Measurements from ENCODE around the gene PALLD.

The PALLD gene

GRCh38 chr4:168871632-168872031 is 374.8 kb downstream of the PALLD start:
- Histone ChIP-seq H3K9ac (ENCODE audit: low read length) (no peak overlapping the region), H3K9me3 (replicated peaks; ENCODE audit: insufficient read depth, low read length) (no peaks in the 10 kb centered on the region), H3K4me2 (ENCODE audit: low read depth, low read length) (no peak overlapping the region), H3K9me2 (replicated peaks; ENCODE audit: insufficient read depth, low read length) (no peaks in the 10 kb centered on the region), H2AFZ (ENCODE audit: low read length) (no peak overlapping the region), H3K79me2 (ENCODE audit: low read length) (no peaks in the 10 kb centered on the region), H3K27ac (ENCODE audit: low read length) (no peak overlapping the region), H3K4me1 (ENCODE audit: low read length) (no peaks in the 10 kb centered on the region), H3K27me3 (replicated peaks; ENCODE audit: insufficient read depth, low read length) (no peaks in the 10 kb centered on the region), H3K36me3 (replicated peaks; ENCODE audit: insufficient read depth, low read length) (no peaks in the 10 kb centered on the region), H3F3A (ENCODE audit: insufficient read depth, low read length) (no peaks in the 10 kb centered on the region), H3K4me3 (ENCODE audit: low read length) (no peak overlapping the region), H4K20me1 (ENCODE audit: insufficient read depth, low read length) (no peaks in the 10 kb centered on the region)
- TF ChIP-seq, protein P1, sequence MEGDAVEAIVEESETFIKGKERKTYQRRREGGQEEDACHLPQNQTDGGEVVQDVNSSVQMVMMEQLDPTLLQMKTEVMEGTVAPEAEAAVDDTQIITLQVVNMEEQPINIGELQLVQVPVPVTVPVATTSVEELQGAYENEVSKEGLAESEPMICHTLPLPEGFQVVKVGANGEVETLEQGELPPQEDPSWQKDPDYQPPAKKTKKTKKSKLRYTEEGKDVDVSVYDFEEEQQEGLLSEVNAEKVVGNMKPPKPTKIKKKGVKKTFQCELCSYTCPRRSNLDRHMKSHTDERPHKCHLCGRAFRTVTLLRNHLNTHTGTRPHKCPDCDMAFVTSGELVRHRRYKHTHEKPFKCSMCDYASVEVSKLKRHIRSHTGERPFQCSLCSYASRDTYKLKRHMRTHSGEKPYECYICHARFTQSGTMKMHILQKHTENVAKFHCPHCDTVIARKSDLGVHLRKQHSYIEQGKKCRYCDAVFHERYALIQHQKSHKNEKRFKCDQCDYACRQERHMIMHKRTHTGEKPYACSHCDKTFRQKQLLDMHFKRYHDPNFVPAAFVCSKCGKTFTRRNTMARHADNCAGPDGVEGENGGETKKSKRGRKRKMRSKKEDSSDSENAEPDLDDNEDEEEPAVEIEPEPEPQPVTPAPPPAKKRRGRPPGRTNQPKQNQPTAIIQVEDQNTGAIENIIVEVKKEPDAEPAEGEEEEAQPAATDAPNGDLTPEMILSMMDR (IDR thresholded peaks at IDR 0.05; ENCODE audit: low read length) = no peak
- TF ChIP-seq EZH2phosphoT487 (IDR thresholded peaks at IDR 0.05; ENCODE audit: low read length) = no peak
- DNase-seq = no peak

DNA sequence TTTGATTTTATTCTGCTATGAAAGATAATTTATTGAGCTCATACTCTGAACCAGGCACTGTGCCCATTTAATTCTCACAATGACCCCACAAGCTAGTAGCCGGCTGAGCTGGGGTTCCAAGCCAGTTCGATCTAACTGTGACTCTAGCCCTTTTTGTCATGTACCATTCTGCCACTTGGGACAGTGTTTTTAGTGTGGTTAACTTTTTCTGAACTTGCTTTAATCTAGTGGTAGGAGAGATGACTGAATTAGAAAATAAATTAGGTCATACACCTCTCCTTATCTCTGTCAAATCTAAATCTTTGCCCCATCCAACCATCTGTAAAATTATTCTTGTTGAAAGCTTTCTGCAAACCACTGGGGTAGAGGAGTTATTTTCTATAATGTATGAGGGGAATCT is 377.2 kb downstream of the PALLD start:
- Histone ChIP-seq H3K9me3 (replicated peaks; ENCODE audit: insufficient read depth, low read length) (no peaks in the 10 kb centered on the region), H3K27me3 (replicated peaks; ENCODE audit: insufficient read depth, low read length) (no peaks in the 10 kb centered on the region), H3K9me2 (replicated peaks; ENCODE audit: insufficient read depth, low read length) (no peaks in the 10 kb centered on the region), H4K20me1 (ENCODE audit: insufficient read depth, low read length) (no peaks in the 10 kb centered on the region), H3F3A (ENCODE audit: insufficient read depth, low read length) (no peaks in the 10 kb centered on the region), H2AFZ (ENCODE audit: low read length) (no peak overlapping the region), H3K9ac (ENCODE audit: low read length) (no peak overlapping the region), H3K27ac (ENCODE audit: low read length) (no peak overlapping the region), H3K4me3 (ENCODE audit: low read length) (no peak overlapping the region), H3K4me1 (ENCODE audit: low read length) (no peaks in the 10 kb centered on the region), H3K79me2 (ENCODE audit: low read length) (no peaks in the 10 kb centered on the region), H3K36me3 (replicated peaks; ENCODE audit: insufficient read depth, low read length) (no peaks in the 10 kb centered on the region), H3K4me2 (ENCODE audit: low read depth, low read length) (no peak overlapping the region)
- TF ChIP-seq EZH2phosphoT487 (IDR thresholded peaks at IDR 0.05; ENCODE audit: low read length) (no peak), EZH2 (optimal IDR thresholded peaks at IDR 0.05; ENCODE audit: low read depth, low read length) (no peak)
- TF ChIP-seq, protein P1 (IDR thresholded peaks at IDR 0.05; ENCODE audit: low read length) = no peak
- DNase-seq = no peak

- H3K27ac ChIP-seq (ENCODE audit: low read length) = no peak overlapping the region
- no peak overlapping the region for H2AFZ ChIP-seq (ENCODE audit: low read length)
- H3K9me3 ChIP-seq (replicated peaks; ENCODE audit: insufficient read depth, low read length) = no peaks in the 10 kb centered on the region
- no peak for TF ChIP-seq EZH2 (optimal IDR thresholded peaks at IDR 0.05; ENCODE audit: low read depth, low read length)
- TF ChIP-seq, protein P1 (IDR thresholded peaks at IDR 0.05; ENCODE audit: low read length) = no peak
- no peak for TF ChIP-seq EZH2phosphoT487 (IDR thresholded peaks at IDR 0.05; ENCODE audit: low read length)
- H3K9me2 ChIP-seq (replicated peaks; ENCODE audit: insufficient read depth, low read length) = no peaks in the 10 kb centered on the region
- no peak overlapping the region for H3K4me2 ChIP-seq (ENCODE audit: low read depth, low read length)
- H3K4me3 ChIP-seq (ENCODE audit: low read length) = no peak overlapping the region
- H3F3A ChIP-seq (ENCODE audit: insufficient read depth, low read length) = no peaks in the 10 kb centered on the region
- H4K20me1 ChIP-seq (ENCODE audit: insufficient read depth, low read length) = no peaks in the 10 kb centered on the region
- no peak overlapping the region for H3K9ac ChIP-seq (ENCODE audit: low read length)
- DNase-seq = no peak
- H3K36me3 ChIP-seq (replicated peaks; ENCODE audit: insufficient read depth, low read length) = no peaks in the 10 kb centered on the region
- no peaks in the 10 kb centered on the region for H3K27me3 ChIP-seq (replicated peaks; ENCODE audit: insufficient read depth, low read length)
- H3K4me1 ChIP-seq (ENCODE audit: low read length) = no peaks in the 10 kb centered on the region
- no peaks in the 10 kb centered on the region for H3K79me2 ChIP-seq (ENCODE audit: low read length)
These were observed 379.3 kb downstream of the PALLD start for GRCh38 chr4:168876106-168876505.
